Measurements from ENCODE around the gene ZNF232.
"Not testable (repeated sequence)": the region's sequence is repeated elsewhere in the genome, so short reads cannot be mapped to it uniquely, and the experiment has no call there.

Gene ZNF232

DNA sequence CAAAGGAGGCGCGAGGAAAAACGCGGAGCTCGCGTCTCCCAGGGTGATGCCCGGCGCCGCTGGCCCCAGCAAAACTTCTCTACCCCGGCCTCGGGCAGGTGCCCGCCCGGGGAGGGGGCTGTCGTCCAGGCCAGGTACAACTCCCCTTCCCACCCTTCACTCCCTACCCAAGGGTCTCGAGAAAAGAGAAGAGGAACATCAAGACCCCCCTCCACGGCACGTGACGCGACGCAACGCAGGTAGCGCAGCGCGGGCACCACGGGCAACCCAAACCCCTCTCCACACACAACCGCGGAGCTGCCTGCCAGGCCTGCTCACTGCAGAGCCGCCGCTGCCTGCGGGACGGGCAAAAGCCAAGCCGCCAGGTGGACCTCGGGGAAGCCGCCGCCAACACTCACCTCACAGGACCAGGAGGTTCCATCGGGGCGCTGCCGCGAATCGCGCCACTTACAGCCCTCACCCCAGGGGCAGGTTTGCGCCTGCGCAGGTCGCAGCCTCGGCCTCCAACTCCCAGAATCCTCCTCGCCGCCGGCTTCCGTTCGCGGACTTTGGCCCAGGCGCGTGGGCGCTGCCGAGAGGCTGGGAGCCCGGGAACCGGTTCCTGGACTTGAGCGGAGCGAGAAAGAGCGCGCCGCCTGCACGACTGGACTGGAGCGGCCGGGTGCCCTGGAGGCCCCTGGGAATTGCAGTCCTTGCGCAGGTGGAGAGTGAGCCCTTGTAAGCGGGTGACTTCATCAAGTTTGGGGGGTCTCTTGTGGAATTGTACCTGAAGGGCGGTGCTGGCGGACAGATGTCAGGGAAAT is at the start of gene ZNF232:
Gene ZNF232, minus strand, starts transcription at position 477 of the 803 bp plus-strand sequence. Its CDS starts 56 bp downstream, at position 421.
- H3K4me3 ChIP-seq (ENCODE audit: control insufficient read depth, low read depth, low read length): peak within 1 kb of the TSS; percentile 97
- DNase-seq (ENCODE audit: low read depth): peak; percentile 52
- TF ChIP-seq, protein P1, sequence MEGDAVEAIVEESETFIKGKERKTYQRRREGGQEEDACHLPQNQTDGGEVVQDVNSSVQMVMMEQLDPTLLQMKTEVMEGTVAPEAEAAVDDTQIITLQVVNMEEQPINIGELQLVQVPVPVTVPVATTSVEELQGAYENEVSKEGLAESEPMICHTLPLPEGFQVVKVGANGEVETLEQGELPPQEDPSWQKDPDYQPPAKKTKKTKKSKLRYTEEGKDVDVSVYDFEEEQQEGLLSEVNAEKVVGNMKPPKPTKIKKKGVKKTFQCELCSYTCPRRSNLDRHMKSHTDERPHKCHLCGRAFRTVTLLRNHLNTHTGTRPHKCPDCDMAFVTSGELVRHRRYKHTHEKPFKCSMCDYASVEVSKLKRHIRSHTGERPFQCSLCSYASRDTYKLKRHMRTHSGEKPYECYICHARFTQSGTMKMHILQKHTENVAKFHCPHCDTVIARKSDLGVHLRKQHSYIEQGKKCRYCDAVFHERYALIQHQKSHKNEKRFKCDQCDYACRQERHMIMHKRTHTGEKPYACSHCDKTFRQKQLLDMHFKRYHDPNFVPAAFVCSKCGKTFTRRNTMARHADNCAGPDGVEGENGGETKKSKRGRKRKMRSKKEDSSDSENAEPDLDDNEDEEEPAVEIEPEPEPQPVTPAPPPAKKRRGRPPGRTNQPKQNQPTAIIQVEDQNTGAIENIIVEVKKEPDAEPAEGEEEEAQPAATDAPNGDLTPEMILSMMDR (IDR thresholded peaks at IDR 0.05; ENCODE audit: control insufficient read depth, insufficient read depth, low read depth, low read length, missing control alignments): no peak

DNA sequence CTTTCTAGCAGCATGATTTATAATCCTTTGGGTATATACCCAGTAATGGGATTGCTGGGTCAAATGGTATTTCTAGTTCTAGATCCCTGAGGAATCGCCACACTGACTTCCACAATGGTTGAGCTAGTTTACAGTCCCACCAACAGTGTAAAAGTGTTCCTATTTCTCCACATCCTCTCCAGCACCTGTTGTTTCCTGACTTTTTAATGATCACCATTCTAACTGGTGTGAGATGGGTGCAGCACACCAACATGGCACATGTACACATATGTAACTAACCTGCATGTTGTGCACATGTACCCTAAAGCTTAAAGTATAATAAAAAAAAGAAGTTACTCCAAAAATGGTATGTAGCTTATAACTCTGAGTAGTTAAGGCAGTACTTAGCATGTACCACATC is 49.0 kb upstream of the ZNF232 start:
- not testable (repeated sequence) for DNase-seq (ENCODE audit: low read depth); H3K4me3 ChIP-seq (ENCODE audit: control insufficient read depth, low read depth, low read length)

DNA sequence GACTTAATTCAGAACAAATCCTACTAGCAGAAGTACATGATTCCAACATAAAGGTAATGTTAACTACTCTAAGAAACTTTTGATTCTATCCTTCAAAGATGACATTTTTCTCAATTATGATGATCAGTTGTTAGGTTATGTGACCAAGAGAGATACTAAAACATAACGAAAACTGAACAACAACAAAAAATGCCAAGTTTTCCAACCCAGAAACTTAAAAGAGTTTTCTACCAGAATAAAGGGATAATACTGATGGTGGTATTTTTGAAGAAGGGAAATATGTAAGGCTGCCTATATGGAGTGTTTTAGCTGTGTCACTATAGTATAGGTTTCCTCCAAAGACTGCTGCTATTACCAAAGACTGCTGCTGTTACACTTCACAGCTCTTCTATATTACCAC is 34.4 kb upstream of the ZNF232 start:
- not testable (repeated sequence) for DNase-seq (ENCODE audit: low read depth)

DNA sequence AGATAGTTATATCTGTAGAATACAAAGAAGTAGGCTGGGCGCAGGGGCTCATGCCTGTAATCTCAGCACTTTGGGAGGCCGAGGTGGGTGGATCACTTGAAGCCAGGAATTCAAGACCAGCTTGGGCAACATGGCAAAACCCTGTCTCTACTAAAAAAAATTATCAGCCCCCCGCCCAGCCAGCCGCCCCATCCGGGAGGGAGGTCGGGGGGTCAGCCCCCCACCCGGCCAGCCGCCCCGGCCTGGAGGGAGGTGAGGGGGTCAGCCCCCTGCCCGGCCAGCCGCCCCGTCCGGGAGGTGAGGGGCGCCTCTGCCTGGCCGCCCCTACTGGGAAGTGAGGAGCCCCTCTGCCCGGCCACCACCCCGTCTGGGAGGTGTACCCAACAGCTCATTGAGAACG is 31.2 kb upstream of the ZNF232 start:
- DNase-seq (ENCODE audit: low read depth); H3K4me3 ChIP-seq (ENCODE audit: control insufficient read depth, low read depth, low read length): not testable (repeated sequence)

More for the DNA sequence above, 34.4 kb upstream of the ZNF232 start:
- H3K4me3 ChIP-seq (ENCODE audit: control insufficient read depth, low read depth, low read length): not testable (repeated sequence)

DNA sequence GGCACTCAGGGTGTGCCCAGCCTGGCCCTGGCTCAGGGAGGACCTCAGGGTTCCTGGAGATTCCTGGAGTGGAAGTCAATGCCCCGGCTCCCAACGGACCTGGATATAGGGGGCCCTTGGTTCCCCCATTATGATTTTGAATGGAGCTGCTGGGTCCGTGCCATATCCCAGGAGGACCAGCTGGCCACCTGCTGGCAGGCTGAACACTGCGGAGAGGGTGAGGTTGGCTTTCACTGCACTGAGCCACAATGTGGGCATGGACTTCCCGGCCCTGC is 27.7 kb upstream of the ZNF232 start:
- DNase-seq (ENCODE audit: low read depth): no peak
- no peak overlapping the region for H3K4me3 ChIP-seq (ENCODE audit: control insufficient read depth, low read depth, low read length)
- TF ChIP-seq, protein P1 (IDR thresholded peaks at IDR 0.05; ENCODE audit: control insufficient read depth, insufficient read depth, low read depth, low read length, missing control alignments): no peak

DNA sequence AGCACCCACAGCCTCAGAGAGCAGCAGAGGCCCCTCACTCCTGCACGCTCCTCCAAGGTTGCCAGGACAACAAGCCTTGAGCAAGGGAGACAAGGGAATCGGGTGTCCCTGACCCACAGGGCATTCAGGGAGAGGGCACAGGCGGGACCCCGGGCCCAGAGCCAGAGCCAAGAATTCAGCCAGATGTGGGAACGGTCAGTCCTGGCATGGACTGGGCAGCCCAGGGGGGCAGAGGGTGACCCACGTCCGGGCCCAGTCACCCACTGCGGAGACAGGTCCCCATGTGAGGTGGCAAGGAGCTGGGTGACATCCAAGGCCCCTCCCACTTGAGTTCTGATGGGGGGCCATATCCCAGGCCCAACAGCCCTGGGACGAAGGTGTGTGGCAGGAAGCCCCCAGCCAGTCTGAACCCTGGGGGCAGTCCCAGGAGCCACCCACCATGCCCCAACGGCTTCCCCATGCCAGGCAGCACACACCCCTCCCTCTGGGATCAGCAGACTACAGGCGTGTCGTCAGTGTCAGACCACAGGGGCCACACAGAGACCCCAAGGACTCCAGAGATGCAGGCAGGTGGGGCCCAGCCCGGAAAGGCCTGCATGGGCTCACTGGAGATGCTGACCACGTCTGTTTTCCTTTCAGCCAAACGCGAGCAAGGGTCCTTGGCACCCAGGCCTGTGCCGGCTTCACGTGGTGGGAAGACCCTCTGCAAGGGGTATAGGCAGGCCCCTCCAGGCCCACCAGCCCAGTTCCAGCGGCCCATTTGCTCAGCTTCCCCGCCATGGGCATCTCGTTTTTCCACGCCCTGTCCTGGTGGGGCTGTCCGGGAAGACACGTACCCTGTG is 27.2 kb upstream of the ZNF232 start:
- TF ChIP-seq, protein P1 (IDR thresholded peaks at IDR 0.05; ENCODE audit: control insufficient read depth, insufficient read depth, low read depth, low read length, missing control alignments): no peak
- DNase-seq (ENCODE audit: low read depth): no peak
- H3K4me3 ChIP-seq (ENCODE audit: control insufficient read depth, low read depth, low read length): no peak overlapping the region

DNA sequence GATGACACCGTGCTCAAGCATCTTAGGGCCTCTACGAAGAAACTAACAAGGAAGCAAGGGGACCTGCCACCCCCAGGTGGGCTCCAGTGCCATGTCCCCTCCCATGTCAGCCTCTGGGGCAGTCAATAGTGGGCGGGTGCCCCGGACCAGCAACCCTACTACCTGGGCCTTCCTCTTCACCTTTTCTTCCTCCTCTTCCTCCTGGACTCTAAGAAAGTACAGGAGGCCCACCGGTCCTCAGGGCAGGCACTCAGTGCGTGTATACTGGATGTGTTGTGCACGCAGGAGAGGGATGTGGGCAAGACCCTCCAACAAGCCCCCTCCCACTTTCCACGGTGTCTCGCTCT is 26.5 kb upstream of the ZNF232 start:
- DNase-seq (ENCODE audit: low read depth); H3K4me3 ChIP-seq (ENCODE audit: control insufficient read depth, low read depth, low read length): not testable (repeated sequence)

DNA sequence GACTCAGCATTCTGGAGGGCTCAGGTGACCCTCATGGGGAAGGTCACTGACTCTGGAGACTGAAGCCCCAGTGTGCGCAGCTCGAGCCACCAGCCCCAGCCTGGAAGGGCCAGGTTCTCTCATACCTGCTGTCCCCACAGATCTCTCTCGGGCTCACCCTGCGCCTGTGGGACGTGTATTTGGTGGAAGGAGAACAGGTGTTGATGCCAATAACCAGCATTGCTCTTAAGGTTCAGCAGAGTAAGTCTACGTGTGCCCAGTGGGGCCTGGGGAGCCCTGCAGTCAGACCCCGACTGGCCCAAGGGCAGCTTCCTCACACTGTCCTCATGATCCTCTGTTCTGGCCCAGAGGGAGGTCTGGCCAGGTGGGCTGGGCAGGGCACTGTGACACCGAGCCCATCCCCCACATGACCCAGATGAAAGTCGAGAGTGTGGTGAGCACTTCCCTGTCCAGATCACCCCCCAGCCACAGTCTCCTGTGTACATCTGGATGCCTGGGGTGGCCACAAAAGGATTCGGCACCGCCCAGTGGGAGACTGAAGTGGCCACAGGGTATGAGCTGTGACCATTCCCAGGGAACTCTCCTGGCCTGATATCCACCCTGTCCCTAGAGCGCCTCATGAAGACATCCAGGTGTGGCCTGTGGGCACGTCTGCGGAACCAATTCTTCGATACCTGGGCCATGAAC is 26.0 kb upstream of the ZNF232 start:
- not testable (repeated sequence) for DNase-seq (ENCODE audit: low read depth)

DNA sequence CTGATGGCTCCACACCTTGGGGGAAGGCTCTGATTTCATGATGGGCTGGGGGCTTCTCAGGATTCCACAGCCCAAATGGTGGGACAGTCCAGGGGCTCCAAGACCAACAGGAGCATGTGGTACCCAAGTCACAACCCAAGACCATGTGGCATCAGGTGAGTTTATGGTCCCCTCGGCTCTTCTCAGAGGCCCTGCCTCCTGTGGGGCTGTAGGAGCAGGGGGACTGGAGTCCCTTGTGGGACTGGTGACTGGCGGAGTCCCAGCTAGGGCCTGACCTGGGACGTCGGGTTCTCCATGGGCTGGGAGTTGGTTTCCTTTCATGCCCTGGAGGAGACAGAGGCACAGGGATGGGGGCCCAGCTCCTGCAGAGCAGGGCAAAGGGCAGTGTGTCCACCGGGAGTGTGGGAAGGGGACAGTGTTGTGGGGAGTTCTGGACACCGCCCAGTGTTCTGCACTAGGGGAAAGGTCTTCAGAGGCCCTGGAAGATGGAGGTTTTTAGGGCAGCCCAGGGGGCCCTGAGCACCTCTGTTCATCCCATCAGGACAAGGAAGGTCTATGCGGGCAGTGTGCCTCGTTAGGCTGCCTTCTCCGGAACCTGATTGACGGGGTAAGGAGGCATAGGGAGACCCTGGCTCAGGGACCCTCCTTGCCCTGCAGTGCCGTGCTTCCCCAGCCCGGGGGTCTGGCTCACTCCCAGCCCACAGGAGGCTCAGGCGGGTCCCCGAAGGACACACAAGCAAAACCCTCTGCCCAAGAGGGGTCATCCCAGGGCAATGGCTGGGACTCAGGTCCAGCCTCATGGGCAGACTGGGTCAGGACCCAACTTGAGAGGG is 25.1 kb upstream of the ZNF232 start:
- not testable (repeated sequence) for H3K4me3 ChIP-seq (ENCODE audit: control insufficient read depth, low read depth, low read length); DNase-seq (ENCODE audit: low read depth)

More for the DNA sequence above, 26.0 kb upstream of the ZNF232 start:
- H3K4me3 ChIP-seq (ENCODE audit: control insufficient read depth, low read depth, low read length): not testable (repeated sequence)
